Testis (tissue), 2 donors: ENCODE measurements around the gene EDAR.

Experiments used
- POLR2A ChIP-seq: fragments of 450-650 bp; IDR thresholded peaks from one replicate; pipeline ENCODE4 v1.6.1; 2017; ENCODE audit warnings: antibody characterized with exemption, mild to moderate bottlenecking, moderate library complexity
- TF ChIP-seq, protein P1 (sequence below), 3 experiments: fragments of 450-650 bp in 2 of 3; fragments of 200-600 bp in 1 of 3; sonication (generic) in 1 of 3; IDR thresholded peaks; one replicate each; pipeline ENCODE4 v1.5.1; 2016 to 2019; ENCODE audit warnings: antibody characterized with exemption in 3 of 3, mild to moderate bottlenecking in 2 of 3, moderate library complexity in 1 of 3

DNA sequence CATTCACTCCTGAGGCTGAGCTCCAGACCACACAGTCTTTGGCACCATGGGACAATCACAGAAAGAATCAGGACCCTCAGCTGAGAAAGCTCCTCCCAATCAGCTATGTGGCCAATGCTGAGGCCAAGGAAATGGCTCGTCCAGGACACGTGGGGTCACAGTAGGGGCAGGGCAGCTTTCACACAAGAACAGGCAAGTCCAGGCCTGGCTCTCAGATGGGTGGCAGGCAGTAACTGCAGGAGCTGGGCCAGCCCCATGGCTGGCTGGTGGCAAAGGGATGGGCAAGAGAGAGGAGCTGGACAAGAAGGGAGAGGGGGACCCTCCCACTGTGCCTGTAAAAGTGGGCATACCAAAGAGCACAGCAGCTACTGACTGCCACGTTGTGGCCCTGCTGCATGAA, 12.2 kb upstream of the EDAR start:
- TF ChIP-seq, protein P1, sequence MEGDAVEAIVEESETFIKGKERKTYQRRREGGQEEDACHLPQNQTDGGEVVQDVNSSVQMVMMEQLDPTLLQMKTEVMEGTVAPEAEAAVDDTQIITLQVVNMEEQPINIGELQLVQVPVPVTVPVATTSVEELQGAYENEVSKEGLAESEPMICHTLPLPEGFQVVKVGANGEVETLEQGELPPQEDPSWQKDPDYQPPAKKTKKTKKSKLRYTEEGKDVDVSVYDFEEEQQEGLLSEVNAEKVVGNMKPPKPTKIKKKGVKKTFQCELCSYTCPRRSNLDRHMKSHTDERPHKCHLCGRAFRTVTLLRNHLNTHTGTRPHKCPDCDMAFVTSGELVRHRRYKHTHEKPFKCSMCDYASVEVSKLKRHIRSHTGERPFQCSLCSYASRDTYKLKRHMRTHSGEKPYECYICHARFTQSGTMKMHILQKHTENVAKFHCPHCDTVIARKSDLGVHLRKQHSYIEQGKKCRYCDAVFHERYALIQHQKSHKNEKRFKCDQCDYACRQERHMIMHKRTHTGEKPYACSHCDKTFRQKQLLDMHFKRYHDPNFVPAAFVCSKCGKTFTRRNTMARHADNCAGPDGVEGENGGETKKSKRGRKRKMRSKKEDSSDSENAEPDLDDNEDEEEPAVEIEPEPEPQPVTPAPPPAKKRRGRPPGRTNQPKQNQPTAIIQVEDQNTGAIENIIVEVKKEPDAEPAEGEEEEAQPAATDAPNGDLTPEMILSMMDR (IDR thresholded peaks at IDR 0.05), result no peak
- TF ChIP-seq POLR2A, result no peak
